ENCODE data around the gene PTGFRN. TPM values are rescaled to one million over a fixed set of nuclear protein-coding genes. Genes with fewer than 3 reads are reported as not detected.
"Not testable (repeated sequence)": the region's sequence is repeated elsewhere in the genome, so short reads cannot be mapped to it uniquely, and the experiment has no call there.

Gene PTGFRN
- total RNA-seq, 1 donor from 2014 or later: 52.9 TPM

DNA sequence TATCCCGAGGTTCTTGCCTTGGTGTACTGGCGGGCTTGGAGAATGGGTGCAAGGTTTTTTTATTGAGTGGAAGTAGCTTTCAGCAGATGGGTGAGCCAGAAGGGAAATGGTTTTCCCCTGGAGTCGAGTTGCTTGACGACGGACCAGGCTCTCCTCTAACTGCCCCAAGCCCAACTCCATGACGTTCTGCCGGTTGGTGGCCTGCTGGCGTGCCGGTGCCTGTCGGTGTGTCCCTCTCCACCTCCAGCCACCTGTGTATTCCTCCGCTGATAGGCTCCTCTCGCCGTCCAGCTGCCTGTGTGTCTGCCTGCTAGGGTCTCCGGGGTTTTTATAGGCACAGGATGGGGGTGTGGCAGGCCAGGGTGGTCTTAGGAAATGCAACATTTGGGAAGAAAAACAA, 34.3 kb upstream of the PTGFRN start:
- DNase-seq (ENCODE audit: extremely low spot score, unreplicated experiment): no peak
- TF ChIP-seq, protein P1, sequence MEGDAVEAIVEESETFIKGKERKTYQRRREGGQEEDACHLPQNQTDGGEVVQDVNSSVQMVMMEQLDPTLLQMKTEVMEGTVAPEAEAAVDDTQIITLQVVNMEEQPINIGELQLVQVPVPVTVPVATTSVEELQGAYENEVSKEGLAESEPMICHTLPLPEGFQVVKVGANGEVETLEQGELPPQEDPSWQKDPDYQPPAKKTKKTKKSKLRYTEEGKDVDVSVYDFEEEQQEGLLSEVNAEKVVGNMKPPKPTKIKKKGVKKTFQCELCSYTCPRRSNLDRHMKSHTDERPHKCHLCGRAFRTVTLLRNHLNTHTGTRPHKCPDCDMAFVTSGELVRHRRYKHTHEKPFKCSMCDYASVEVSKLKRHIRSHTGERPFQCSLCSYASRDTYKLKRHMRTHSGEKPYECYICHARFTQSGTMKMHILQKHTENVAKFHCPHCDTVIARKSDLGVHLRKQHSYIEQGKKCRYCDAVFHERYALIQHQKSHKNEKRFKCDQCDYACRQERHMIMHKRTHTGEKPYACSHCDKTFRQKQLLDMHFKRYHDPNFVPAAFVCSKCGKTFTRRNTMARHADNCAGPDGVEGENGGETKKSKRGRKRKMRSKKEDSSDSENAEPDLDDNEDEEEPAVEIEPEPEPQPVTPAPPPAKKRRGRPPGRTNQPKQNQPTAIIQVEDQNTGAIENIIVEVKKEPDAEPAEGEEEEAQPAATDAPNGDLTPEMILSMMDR (IDR thresholded peaks at IDR 0.05): no peak
- peaks cover 13% of the 10 kb centered on the region for H3K27me3 Mint-ChIP-seq (ENCODE audit: unreplicated experiment)
- no peak overlapping the region for H3K4me3 Mint-ChIP-seq (ENCODE audit: unreplicated experiment)
- H3K27ac Mint-ChIP-seq (ENCODE audit: unreplicated experiment): no peak overlapping the region
- no peaks in the 10 kb centered on the region for H3K9me3 Mint-ChIP-seq (ENCODE audit: unreplicated experiment)
- peaks cover 6% of the 10 kb centered on the region for H3K4me1 Mint-ChIP-seq (ENCODE audit: unreplicated experiment)
- H3K36me3 Mint-ChIP-seq (ENCODE audit: unreplicated experiment): no peaks in the 10 kb centered on the region

DNA sequence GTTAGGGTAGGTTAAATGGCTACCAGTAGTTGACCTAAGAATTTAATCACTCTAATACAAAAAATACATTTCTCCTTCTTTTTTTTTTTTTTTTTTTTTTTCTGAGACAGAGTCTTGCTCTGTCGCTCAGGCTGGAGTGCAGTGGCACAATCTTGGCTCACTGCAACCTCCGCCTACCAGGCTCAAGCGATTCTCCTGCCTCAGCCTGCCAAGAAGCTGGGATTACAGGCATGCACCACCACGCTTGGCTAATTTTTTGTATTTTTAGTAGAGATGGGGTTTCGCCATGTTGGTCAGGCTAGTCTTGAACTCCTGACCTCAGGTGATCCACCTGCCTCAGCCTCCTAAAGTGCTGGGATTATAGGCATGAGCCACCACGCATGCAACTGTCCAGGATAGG, 33.8 kb upstream of the PTGFRN start:
- not testable (repeated sequence) for DNase-seq (ENCODE audit: extremely low spot score, unreplicated experiment); H3K9me3 Mint-ChIP-seq (ENCODE audit: unreplicated experiment); H3K4me1 Mint-ChIP-seq (ENCODE audit: unreplicated experiment); H3K27ac Mint-ChIP-seq (ENCODE audit: unreplicated experiment); H3K36me3 Mint-ChIP-seq (ENCODE audit: unreplicated experiment); H3K4me3 Mint-ChIP-seq (ENCODE audit: unreplicated experiment)
- H3K27me3 Mint-ChIP-seq (ENCODE audit: unreplicated experiment): peaks cover 13% of the 10 kb centered on the region

DNA sequence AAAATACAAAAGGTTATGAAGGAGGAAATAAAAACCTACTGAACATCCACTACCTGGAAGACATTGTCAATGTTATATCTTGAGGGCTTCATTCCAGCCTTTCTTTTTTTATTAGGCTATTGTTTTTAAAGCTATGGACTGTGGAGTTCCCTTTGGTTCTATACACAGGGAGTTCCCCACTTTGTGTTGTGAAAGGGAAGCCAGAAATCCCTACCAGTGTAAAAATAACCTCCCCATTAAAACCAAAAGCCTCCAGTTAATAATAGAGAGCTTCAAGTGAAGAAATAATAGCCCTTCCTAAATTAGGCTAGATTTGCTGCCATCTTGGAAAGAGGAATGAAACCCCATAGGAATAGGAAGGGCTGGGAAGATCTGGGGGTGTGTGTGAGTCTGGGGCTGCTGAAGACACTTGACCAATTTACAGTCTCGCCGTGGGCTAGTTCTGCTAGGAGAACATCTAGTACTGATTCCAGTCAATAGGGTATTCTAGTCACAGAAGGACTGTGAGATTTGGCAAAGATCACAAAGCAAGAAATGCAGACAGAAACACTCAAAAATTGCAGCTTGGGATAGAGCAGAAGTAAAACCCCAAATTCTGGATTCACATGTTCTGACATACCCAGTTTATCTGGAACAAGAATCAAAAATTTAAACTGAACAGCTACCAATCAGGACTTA, 32.4 kb upstream of the PTGFRN start:
- no peaks in the 10 kb centered on the region for H3K36me3 Mint-ChIP-seq (ENCODE audit: unreplicated experiment)
- no peak overlapping the region for H3K27ac Mint-ChIP-seq (ENCODE audit: unreplicated experiment)
- TF ChIP-seq, protein P1 (IDR thresholded peaks at IDR 0.05): no peak
- no peak overlapping the region for H3K4me3 Mint-ChIP-seq (ENCODE audit: unreplicated experiment)
- peaks cover 10% of the 10 kb centered on the region for H3K4me1 Mint-ChIP-seq (ENCODE audit: unreplicated experiment)
- peaks cover 5% of the 10 kb centered on the region for H3K27me3 Mint-ChIP-seq (ENCODE audit: unreplicated experiment)
- no peaks in the 10 kb centered on the region for H3K9me3 Mint-ChIP-seq (ENCODE audit: unreplicated experiment)
- DNase-seq (ENCODE audit: extremely low spot score, unreplicated experiment): no peak

DNA sequence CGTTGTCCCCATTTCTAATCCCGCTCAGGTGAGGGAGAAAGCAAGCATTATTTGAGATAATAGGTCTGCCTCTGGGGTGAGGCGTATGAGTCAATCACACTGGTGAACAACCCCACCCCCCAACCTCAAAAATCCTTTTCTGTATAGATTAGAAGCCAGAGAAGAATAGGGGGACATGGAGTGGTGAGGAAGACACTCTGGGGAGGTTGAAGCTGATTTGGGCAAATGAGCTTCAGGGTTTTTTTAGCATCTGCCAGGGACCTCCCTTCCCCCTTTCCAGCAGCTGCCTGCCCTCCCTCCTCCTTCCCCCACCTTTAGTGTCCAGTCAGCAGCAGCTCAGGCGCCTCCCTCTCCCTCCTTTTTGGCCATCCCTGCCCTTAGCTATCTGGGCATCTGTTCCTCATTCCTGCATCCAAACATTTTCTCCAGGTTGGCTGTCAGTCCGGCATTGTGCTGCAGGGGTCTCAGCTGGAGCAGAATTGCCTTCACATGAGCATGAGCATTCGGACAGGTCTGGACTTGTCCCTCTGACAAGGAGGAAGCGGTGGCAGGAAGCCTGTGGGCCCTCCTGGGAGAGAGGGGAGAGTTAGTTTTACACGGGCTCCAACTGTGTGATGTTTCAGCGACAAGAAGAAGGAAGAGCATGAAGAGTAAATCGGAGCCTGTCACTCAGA, 30.8 kb upstream of the PTGFRN start:
- TF ChIP-seq, protein P1 (IDR thresholded peaks at IDR 0.05): no peak
- no peaks in the 10 kb centered on the region for H3K9me3 Mint-ChIP-seq (ENCODE audit: unreplicated experiment)
- no peak overlapping the region for H3K27ac Mint-ChIP-seq (ENCODE audit: unreplicated experiment)
- H3K4me1 Mint-ChIP-seq (ENCODE audit: unreplicated experiment): peaks cover 7% of the 10 kb centered on the region
- H3K27me3 Mint-ChIP-seq (ENCODE audit: unreplicated experiment): no peaks in the 10 kb centered on the region
- no peaks in the 10 kb centered on the region for H3K36me3 Mint-ChIP-seq (ENCODE audit: unreplicated experiment)
- DNase-seq (ENCODE audit: extremely low spot score, unreplicated experiment): no peak
- no peak overlapping the region for H3K4me3 Mint-ChIP-seq (ENCODE audit: unreplicated experiment)

DNA sequence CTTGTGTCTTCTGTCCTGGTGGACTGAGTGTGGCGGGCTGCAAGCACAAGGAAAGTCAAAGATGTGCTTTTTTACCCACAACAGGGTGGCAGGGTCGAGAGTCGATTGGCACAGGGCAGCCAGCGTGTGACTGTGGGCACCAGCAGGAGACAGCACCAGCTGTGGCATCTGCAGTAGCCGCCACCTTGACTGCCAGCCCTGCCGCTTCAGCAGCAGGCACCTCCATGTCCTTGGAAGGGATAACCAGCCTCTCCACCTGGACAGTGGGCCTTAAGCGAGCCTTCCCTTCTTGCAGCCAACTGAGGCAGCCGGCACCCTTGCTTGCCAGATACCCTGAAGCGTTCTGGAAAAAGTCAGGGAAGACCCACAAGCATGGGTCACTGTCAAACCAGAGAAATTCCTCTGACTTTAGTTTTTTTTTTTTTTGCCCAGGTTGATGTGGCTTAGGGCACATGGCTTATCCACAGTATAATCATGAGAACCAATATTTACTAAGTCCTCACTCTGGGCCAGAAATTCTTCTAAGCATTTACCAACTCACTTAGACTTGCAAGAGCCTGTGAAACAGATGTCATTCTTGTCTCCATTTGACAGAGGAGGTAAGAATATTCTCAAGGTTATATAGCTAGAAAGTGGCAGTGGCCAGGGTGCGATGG, 30.1 kb upstream of the PTGFRN start:
- TF ChIP-seq, protein P1 (IDR thresholded peaks at IDR 0.05): no peak
- H3K9me3 Mint-ChIP-seq (ENCODE audit: unreplicated experiment): no peaks in the 10 kb centered on the region
- no peak for DNase-seq (ENCODE audit: extremely low spot score, unreplicated experiment)
- H3K27me3 Mint-ChIP-seq (ENCODE audit: unreplicated experiment): no peaks in the 10 kb centered on the region
- H3K36me3 Mint-ChIP-seq (ENCODE audit: unreplicated experiment): no peaks in the 10 kb centered on the region
- H3K4me3 Mint-ChIP-seq (ENCODE audit: unreplicated experiment): no peak overlapping the region
- H3K4me1 Mint-ChIP-seq (ENCODE audit: unreplicated experiment): peaks cover 3% of the 10 kb centered on the region
- H3K27ac Mint-ChIP-seq (ENCODE audit: unreplicated experiment): no peak overlapping the region

Data from osteocyte (in vitro differentiated cells).